ENCODE measurements around the gene PCDHA5.

- TF ChIP-seq, protein P1, sequence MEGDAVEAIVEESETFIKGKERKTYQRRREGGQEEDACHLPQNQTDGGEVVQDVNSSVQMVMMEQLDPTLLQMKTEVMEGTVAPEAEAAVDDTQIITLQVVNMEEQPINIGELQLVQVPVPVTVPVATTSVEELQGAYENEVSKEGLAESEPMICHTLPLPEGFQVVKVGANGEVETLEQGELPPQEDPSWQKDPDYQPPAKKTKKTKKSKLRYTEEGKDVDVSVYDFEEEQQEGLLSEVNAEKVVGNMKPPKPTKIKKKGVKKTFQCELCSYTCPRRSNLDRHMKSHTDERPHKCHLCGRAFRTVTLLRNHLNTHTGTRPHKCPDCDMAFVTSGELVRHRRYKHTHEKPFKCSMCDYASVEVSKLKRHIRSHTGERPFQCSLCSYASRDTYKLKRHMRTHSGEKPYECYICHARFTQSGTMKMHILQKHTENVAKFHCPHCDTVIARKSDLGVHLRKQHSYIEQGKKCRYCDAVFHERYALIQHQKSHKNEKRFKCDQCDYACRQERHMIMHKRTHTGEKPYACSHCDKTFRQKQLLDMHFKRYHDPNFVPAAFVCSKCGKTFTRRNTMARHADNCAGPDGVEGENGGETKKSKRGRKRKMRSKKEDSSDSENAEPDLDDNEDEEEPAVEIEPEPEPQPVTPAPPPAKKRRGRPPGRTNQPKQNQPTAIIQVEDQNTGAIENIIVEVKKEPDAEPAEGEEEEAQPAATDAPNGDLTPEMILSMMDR (IDR thresholded peaks at IDR 0.05): peak in 1 of 4 experiments; percentile 8
- TF ChIP-seq POLR2A (IDR thresholded peaks at IDR 0.05): no peak
Measured at GRCh38 chr5:140828362-140828737, 6.9 kb downstream of the PCDHA5 start.
